DOHH2 (cell line): ENCODE measurements around the gene GNB1L.

Experiments
- H3F3A ChIP-seq: fragments of 200-600 bp; sonication (generic), shearing (Covaris generic); 2 replicates; pipeline ENCODE4 v1.6.0; 2016; ENCODE audit warnings: antibody characterized with exemption, mild to moderate bottlenecking; ENCODE audit not compliant: control insufficient read depth, insufficient read depth
- H3K27ac ChIP-seq: fragments of 200-600 bp; sonication (generic); 2 replicates; pipeline ENCODE4 v1.5.1; 2014; ENCODE audit warnings: low read depth, mild to moderate bottlenecking, low read length, moderate library complexity
- H3K27me3 ChIP-seq: fragments of 200-600 bp; sonication (generic); 2 replicates; pipeline ENCODE4 v1.6.1; 2014; ENCODE audit warnings: mild to moderate bottlenecking, low read length, mixed read lengths; ENCODE audit not compliant: control insufficient read depth
- H3K36me3 ChIP-seq: fragments of 200-600 bp; sonication (generic); 2 replicates; pipeline ENCODE4 v1.6.1; 2014; ENCODE audit warnings: mild to moderate bottlenecking, low read length, moderate library complexity, mixed read lengths; ENCODE audit not compliant: control insufficient read depth
- H3K4me1 ChIP-seq: fragments of 200-600 bp; sonication (generic); 2 replicates; pipeline ENCODE4 v1.6.1; 2014; ENCODE audit warnings: mild to moderate bottlenecking, low read length, mixed read lengths; ENCODE audit not compliant: control insufficient read depth
- H3K4me2 ChIP-seq: fragments of 200-600 bp; sonication (generic); 2 replicates; pipeline ENCODE4 v1.6.0; 2014; ENCODE audit warnings: mild to moderate bottlenecking, low read length, moderate library complexity
- H3K4me3 ChIP-seq: fragments of 200-600 bp; sonication (generic); 2 replicates; pipeline ENCODE4 v1.5.1; 2014; ENCODE audit warnings: mild to moderate bottlenecking, low read length, mixed read lengths
- H3K79me2 ChIP-seq: fragments of 200-600 bp; sonication (generic); 2 replicates; pipeline ENCODE4 v1.6.1; 2014; ENCODE audit warnings: mild to moderate bottlenecking, low read length, mixed read lengths; ENCODE audit not compliant: control insufficient read depth
- H3K9me2 ChIP-seq: fragments of 200-600 bp; sonication (generic); replicated peaks from 2 replicates; pipeline ENCODE4 v1.6.1; 2014; ENCODE audit warnings: mild to moderate bottlenecking, low read length, mixed read lengths; ENCODE audit not compliant: control insufficient read depth
- H3K9me3 ChIP-seq: fragments of 200-600 bp; sonication (generic); 2 replicates; pipeline ENCODE4 v1.6.1; 2014; ENCODE audit warnings: antibody characterized with exemption, low read length, mixed read lengths; ENCODE audit not compliant: control insufficient read depth, insufficient read depth
- H4K20me1 ChIP-seq: fragments of 200-600 bp; sonication (generic); 2 replicates; pipeline ENCODE4 v1.6.0; 2014; ENCODE audit warnings: low read depth, mild to moderate bottlenecking, antibody characterized with exemption, low read length, moderate library complexity; ENCODE audit not compliant: control insufficient read depth, insufficient read depth
- EZH2phosphoT487 ChIP-seq: fragments of 200-600 bp; sonication (generic); IDR thresholded peaks from 2 replicates; pipeline ENCODE4 v1.6.1; 2017; ENCODE audit warnings: borderline replicate concordance, mild to moderate bottlenecking, antibody characterized with exemption, low read length, moderate library complexity, mixed read lengths
- TF ChIP-seq, protein P1 (sequence below): fragments of 200-600 bp; sonication (generic); IDR thresholded peaks from one replicate; pipeline ENCODE4 v1.5.1; 2014; ENCODE audit warnings: antibody characterized with exemption, mild to moderate bottlenecking, low read depth, low read length; ENCODE audit not compliant: poor library complexity, severe bottlenecking

Gene GNB1L

DNA sequence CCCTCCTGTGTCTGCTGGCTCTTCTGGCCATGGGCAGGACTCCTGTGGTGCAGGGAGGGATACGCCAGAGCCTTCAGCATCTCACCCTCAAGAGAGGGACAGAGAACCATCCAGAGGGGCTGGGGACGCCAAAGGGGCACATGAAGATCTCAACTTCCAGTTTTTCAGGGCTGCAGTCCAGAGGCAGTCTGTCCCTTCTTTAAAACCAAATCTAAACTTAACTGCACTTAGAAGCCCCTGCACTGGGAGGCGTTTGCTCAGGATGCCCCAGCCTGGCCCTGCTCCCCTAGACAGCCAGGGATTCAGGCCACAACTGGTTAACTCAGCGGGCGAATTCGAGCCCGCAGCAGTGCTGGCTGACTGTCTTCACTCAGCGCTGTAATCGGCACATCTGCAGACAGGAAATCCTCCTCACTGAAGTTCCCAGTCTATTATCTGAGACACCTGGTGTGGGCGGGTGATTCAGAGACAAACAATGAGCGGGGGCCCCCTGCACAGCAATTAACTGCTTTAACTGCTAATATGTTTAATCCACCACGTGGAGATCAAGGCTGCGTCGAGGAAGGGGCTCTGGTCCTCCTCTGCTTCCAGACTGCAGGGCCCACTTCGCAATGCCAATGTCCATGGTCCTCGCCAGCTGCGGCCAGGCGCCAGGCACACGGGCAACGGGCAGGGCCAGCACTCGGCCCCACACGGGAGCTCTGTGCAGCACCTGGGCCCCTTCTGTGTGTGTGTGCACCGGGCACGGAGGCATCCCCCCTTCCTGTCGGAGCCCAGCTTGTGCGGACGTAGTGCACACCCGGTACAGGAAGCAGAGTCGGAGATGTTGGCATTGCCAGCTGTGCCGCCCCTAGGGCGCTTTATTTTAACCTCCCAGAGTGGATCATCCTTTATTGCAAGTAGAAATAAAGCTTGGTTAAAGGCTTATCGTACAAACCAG, 36.9 kb upstream of the GNB1L start:
- peak overlapping the region; percentile 97 for H3K27ac ChIP-seq
- H4K20me1 ChIP-seq = no peaks in the 10 kb centered on the region
- no peaks in the 10 kb centered on the region for H3K9me3 ChIP-seq
- peak overlapping the region; percentile 65 for H3K4me3 ChIP-seq
- H3K79me2 ChIP-seq = no peaks in the 10 kb centered on the region
- TF ChIP-seq, protein P1, sequence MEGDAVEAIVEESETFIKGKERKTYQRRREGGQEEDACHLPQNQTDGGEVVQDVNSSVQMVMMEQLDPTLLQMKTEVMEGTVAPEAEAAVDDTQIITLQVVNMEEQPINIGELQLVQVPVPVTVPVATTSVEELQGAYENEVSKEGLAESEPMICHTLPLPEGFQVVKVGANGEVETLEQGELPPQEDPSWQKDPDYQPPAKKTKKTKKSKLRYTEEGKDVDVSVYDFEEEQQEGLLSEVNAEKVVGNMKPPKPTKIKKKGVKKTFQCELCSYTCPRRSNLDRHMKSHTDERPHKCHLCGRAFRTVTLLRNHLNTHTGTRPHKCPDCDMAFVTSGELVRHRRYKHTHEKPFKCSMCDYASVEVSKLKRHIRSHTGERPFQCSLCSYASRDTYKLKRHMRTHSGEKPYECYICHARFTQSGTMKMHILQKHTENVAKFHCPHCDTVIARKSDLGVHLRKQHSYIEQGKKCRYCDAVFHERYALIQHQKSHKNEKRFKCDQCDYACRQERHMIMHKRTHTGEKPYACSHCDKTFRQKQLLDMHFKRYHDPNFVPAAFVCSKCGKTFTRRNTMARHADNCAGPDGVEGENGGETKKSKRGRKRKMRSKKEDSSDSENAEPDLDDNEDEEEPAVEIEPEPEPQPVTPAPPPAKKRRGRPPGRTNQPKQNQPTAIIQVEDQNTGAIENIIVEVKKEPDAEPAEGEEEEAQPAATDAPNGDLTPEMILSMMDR = no peak
- TF ChIP-seq EZH2phosphoT487 = no peak
- H3K9me2 ChIP-seq = no peaks in the 10 kb centered on the region
- peaks cover 7% of the 10 kb centered on the region for H3K36me3 ChIP-seq
- H3K4me1 ChIP-seq = peaks cover 70% of the 10 kb centered on the region
- peak overlapping the region; percentile 87 for H3K4me2 ChIP-seq
- H3F3A ChIP-seq = peaks cover 17% of the 10 kb centered on the region
- no peaks in the 10 kb centered on the region for H3K27me3 ChIP-seq

DNA sequence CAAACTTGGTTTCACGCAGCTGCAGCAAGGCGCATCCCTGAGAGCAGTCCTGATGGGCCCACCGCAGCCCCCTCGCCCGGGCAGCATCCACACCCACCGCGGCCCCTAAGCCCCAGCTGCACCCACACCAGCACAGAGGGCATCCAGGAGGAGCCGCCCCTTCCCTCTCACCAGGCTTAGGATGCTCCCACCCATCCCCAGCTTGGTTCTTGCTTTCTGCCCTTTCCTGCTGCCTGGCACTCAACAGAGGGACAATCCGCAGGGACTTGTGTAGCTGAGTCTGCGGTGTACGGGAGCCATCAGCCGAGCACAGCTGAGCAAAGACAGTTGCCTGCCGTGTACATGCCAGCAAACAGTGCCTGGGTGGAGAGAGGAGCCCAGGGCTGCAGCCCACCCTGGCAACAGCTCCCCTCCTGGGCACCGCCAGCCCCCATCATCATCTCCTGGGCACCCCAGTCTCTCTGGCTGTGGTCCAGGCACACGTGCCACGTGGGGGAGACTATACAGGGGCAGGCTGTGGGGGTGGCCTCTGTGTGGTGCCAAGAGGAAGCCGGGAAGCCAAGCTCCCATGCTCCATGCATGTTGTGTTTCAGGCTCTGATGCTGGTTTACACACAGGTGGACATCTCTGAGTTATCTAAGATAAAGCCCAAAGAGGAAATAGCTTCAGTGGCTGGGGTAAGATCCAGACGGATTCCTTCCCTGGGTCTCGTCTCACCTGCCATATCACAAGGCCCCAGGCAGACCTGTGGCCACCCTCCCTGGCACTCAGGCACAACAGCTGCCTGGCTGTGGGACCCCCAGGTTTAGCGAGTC, 36.0 kb upstream of the GNB1L start:
- Histone ChIP-seq H3K9me3 (no peaks in the 10 kb centered on the region), H3K36me3 (peaks cover 7% of the 10 kb centered on the region), H3K4me2 (peak overlapping the region; percentile 87), H3F3A (peaks cover 17% of the 10 kb centered on the region), H3K4me3 (peak overlapping the region; percentile 65), H3K79me2 (no peaks in the 10 kb centered on the region), H4K20me1 (no peaks in the 10 kb centered on the region), H3K4me1 (peaks cover 70% of the 10 kb centered on the region), H3K9me2 (no peaks in the 10 kb centered on the region), H3K27me3 (no peaks in the 10 kb centered on the region), H3K27ac (peak overlapping the region; percentile 97)
- TF ChIP-seq, protein P1 = no peak
- TF ChIP-seq EZH2phosphoT487 = no peak

DNA sequence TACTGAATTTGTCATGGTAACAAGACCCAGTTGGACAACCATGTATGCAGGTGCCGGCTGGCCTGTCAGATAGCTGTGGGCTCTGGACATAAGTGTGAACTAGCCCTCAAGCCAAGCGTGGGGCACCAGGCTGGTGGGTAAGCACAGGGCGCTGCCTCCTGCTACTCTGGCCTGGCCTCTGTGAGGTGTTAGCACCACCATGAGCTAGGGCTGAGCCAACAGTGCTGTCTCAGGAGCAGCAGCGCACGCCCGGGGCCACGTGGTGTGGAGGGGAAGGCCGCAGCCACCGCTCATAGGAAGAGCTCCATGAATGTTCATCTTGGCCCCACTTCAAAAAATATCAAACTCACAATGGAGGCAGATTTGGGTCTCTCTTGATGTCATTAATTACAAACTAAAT, 35.3 kb upstream of the GNB1L start:
- TF ChIP-seq EZH2phosphoT487 = no peak
- TF ChIP-seq, protein P1 = no peak
- peak overlapping the region; percentile 97 for H3K27ac ChIP-seq
- no peaks in the 10 kb centered on the region for H4K20me1 ChIP-seq
- H3K36me3 ChIP-seq = peaks cover 7% of the 10 kb centered on the region
- peaks cover 17% of the 10 kb centered on the region for H3F3A ChIP-seq
- H3K4me2 ChIP-seq = no peak overlapping the region
- H3K9me3 ChIP-seq = no peaks in the 10 kb centered on the region
- H3K4me3 ChIP-seq = no peak overlapping the region
- H3K27me3 ChIP-seq = no peaks in the 10 kb centered on the region
- H3K4me1 ChIP-seq = peaks cover 72% of the 10 kb centered on the region
- H3K9me2 ChIP-seq = no peaks in the 10 kb centered on the region
- no peaks in the 10 kb centered on the region for H3K79me2 ChIP-seq
